ENCODE measurements around the gene LTK.

- TF ChIP-seq CTCF (IDR thresholded peaks at IDR 0.05) (no peak), EZH2 (IDR thresholded peaks at IDR 0.05; ENCODE audit: borderline replicate concordance, insufficient read depth, low read depth, low read length, poor library complexity, severe bottlenecking) (no peak)
These were observed 23.3 kb downstream of the LTK start for GRCh38 chr15:41490355-41490754.

All from B cell (primary cell).